Immature natural killer cell (primary cell): Measurements from ENCODE around the gene ATF6. TPM values are rescaled to one million over a fixed set of nuclear protein-coding genes. Genes with fewer than 3 reads are reported as not detected.
A peak's percentile ranks its signal among the peaks of the same experiment; 100 is the strongest.

Experiments
- DNase-seq, 3 donors: peaks; one replicate each; pipeline ENCODE4 v3.0.0; 2022; ENCODE audit warnings: mixed read lengths in 1 of 3
- H3K27ac Mint-ChIP-seq, 6 donors: one replicate each; pipeline ENCODE4 v1.8.0; 2020; ENCODE audit warnings: mixed read lengths in 6 of 6, mild to moderate bottlenecking in 5 of 6, inconsistent platforms in 4 of 6, moderate library complexity in 3 of 6
- H3K27me3 Mint-ChIP-seq, 3 donors: one replicate each; pipeline ENCODE4 v1.8.0; 2020 to 2021; ENCODE audit warnings: low read depth in 3 of 3, mild to moderate bottlenecking in 3 of 3, mixed read lengths in 3 of 3, moderate library complexity in 3 of 3, inconsistent platforms in 1 of 3
- H3K36me3 Mint-ChIP-seq, 3 donors: one replicate each; pipeline ENCODE4 v1.8.0; 2020; ENCODE audit warnings: mixed read lengths in 3 of 3, inconsistent platforms in 2 of 3, mild to moderate bottlenecking in 2 of 3
- H3K4me1 Mint-ChIP-seq, 2 donors: one replicate each; pipeline ENCODE4 v1.8.0; 2020; ENCODE audit warnings: inconsistent platforms in 2 of 2, mild to moderate bottlenecking in 2 of 2, mixed read lengths in 2 of 2, moderate library complexity in 1 of 2
- H3K4me3 Mint-ChIP-seq, 5 donors: one replicate each; pipeline ENCODE4 v1.8.0; 2020; ENCODE audit warnings: mild to moderate bottlenecking in 5 of 5, mixed read lengths in 5 of 5, inconsistent platforms in 3 of 5, moderate library complexity in 3 of 5
- H3K9me3 Mint-ChIP-seq, 6 donors: one replicate each; pipeline ENCODE4 v1.8.0; 2020; ENCODE audit warnings: mild to moderate bottlenecking in 6 of 6, mixed read lengths in 6 of 6, inconsistent platforms in 4 of 6, moderate library complexity in 3 of 6
- polyA plus RNA-seq, 3 donors: library from polyadenylated mRNA; unstranded; fragments of 300-500 nt; fragmentation: Illumina TruSeq; gene quantifications; one replicate each; pipeline ENCODE4 v1.2.3, GENCODE V29; 2021

The ATF6 gene
- polyA plus RNA-seq, 3 donors from 2014 or later: 10.3 to 14.2 (median 11.0) TPM

DNA sequence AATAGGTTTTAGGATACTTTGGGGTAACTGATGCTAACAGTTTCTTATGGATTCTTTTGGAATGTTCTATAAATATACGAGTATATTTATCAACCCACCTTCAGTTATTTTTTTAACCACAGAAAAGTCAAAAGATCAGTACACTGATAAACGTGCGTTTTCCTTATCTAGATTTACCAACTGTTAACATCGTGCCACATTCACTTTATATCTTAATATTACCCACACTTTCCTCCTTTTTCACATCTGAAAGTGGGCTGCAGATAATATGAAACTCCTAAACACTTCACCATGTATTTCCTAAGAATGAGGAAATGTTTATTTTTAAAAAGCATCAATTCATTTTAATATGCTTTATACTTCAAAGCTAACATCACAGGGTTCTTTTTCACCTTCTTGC, 7.7 kb downstream of the ATF6 start:
- Mint-ChIP-seq H3K4me1 (peaks cover 10 to 21% of the 10 kb centered on the region in 2 donors), H3K4me3 (no peak overlapping the region), H3K27ac (no peak overlapping the region), H3K27me3 (peaks cover 0 to 1% (median 0%) of the 10 kb centered on the region in 3 donors), H3K36me3 (peaks cover 0 to 4% (median 0%) of the 10 kb centered on the region in 3 donors), H3K9me3 (no peaks in the 10 kb centered on the region)
- no peak for DNase-seq

DNA sequence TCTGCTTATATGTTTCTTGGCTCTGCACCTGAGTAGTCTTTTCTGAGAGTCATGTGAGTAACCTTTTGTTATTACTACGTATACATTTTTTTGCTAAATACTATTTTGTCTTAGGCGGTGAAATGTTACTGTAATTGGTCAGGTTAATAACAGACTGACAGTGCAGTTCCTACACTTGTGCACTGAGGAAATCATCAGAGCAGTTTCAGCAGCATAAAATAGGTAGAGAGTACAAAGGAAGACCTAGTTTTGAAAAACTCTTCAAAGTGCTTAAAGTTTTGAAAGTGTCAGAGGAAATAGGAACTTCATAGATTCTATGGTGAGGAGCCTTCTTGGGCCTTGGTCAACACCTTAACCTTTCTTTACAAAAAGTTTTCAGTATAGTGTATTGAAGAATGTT, 11.1 kb downstream of the ATF6 start:
- DNase-seq: no peak
- Mint-ChIP-seq H3K27me3 (no peaks in the 10 kb centered on the region), H3K36me3 (peaks cover 0 to 6% (median 3%) of the 10 kb centered on the region in 3 donors), H3K4me1 (peaks cover 4 to 5% of the 10 kb centered on the region in 2 donors), H3K4me3 (no peak overlapping the region), H3K9me3 (no peaks in the 10 kb centered on the region), H3K27ac (no peak overlapping the region)

DNA sequence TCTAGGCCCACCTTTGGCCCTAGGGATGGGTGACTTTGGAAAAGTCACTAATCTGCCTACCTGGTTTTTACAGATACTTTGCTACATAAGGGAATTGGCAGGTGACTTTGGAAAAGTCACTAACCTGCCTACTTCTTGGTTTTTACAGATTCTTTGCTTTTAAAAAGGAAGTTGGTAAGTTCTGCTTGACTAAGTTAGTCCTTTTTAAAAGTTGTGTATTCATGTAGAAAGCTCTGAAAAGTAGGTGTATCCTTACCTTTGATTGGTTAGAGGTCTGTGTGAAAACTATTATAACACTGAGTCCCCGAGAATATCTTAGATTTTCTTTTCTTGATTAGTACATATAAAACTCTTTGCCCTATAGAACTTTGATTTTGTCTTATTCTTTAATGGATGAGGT, 12.4 kb downstream of the ATF6 start:
- no peak overlapping the region for H3K27ac Mint-ChIP-seq
- no peaks in the 10 kb centered on the region for H3K9me3 Mint-ChIP-seq
- H3K4me1 Mint-ChIP-seq: peaks cover 2 to 5% of the 10 kb centered on the region in 2 donors
- peaks cover under 1 to 15% (median 6%) of the 10 kb centered on the region in 3 donors for H3K36me3 Mint-ChIP-seq
- H3K27me3 Mint-ChIP-seq: no peaks in the 10 kb centered on the region
- DNase-seq: no peak
- H3K4me3 Mint-ChIP-seq: no peak overlapping the region

DNA sequence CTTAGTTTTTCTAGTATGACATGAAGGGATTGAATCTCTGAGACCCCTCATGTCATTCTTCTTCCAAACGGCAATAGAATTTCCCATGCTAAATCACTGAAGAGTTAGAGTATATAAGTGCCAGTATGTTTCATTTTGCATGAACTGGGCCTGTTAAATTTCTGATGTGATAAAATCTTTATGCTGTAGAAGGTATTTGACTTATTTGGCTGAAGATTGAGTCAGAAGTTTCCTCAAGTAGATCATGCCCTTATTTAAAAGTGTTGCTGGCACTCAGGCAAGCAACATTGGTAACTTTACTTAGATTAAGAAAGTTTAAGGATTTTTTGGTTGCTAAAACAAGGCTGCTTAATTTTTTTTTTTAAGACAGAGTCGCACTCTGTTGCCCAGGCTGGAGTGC, 13.3 kb downstream of the ATF6 start:
- Mint-ChIP-seq H3K36me3 (peaks cover 8 to 23% (median 11%) of the 10 kb centered on the region in 3 donors), H3K4me3 (no peak overlapping the region), H3K4me1 (peaks cover 0 to 5% of the 10 kb centered on the region in 2 donors), H3K27ac (no peak overlapping the region), H3K9me3 (no peaks in the 10 kb centered on the region), H3K27me3 (no peaks in the 10 kb centered on the region)
- DNase-seq: no peak

DNA sequence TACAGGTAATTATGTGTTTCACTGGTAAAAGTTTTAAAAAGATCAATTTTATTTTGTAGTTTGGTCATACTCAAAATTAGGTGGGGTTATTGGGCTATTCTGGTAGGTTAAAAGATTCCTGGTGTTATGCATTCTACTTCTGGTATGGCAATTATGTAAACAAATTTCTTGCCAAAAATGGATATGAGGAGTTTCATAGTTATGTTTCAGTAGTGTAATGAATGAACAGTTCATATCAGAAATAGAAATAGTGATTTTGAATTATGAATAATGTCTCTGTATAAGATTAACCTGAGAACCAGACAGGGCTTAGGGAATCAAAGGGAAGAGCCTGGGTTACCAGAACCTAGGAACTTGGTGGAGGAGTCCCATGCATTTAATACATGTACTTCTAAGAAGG, 15.9 kb downstream of the ATF6 start:
- Mint-ChIP-seq H3K27ac (no peak overlapping the region), H3K9me3 (no peaks in the 10 kb centered on the region), H3K36me3 (peaks cover 16 to 38% (median 28%) of the 10 kb centered on the region in 3 donors), H3K27me3 (no peaks in the 10 kb centered on the region), H3K4me1 (peaks cover 0 to 5% of the 10 kb centered on the region in 2 donors), H3K4me3 (no peak overlapping the region)
- DNase-seq: no peak

DNA sequence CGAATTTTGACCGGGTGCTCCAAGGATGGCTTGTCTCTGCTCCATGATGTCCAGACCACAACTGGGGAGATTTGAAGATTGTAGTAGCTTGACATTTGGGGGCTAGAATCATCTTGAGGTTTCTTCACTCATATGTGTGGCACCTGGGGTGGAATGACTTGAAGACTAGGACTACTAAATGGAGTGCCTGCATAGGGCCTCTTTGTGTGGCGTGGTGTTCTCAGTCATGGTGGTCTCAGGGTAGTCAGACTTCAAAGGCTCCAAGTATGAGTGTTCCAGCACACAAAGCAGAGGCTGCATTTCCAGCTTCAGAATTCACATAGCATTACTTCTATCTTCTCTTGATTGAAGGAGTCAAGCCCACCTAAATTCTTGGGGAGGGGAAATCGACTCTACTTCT, 16.8 kb downstream of the ATF6 start:
- peaks cover 0 to 5% of the 10 kb centered on the region in 2 donors for H3K4me1 Mint-ChIP-seq
- no peak for DNase-seq
- H3K4me3 Mint-ChIP-seq: no peak overlapping the region
- H3K36me3 Mint-ChIP-seq: peaks cover 16 to 41% (median 33%) of the 10 kb centered on the region in 3 donors
- peak overlapping the region in 1 of 6 donors; percentile 25 for H3K27ac Mint-ChIP-seq
- H3K9me3 Mint-ChIP-seq: no peaks in the 10 kb centered on the region
- H3K27me3 Mint-ChIP-seq: no peaks in the 10 kb centered on the region

DNA sequence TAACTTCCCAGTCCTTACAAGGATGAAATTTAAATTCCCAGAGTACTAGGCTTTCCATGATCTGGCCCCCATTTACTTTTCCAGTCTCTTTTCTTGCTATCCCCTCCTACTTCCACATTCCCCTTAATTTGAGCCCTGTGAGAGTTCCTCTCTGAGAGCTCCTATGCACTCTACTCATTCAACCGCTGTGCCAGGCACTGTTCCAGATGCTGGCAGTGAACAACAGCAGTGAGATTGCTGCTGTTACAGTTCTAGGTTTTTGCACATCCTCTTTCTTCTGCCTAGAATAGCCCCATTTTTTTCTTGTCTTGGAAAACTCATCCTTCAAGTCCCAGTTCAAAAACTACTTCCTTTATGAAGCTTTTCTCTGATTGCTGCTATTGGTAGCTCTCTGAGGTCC, 18.8 kb downstream of the ATF6 start:
- H3K4me1 Mint-ChIP-seq: no peaks in the 10 kb centered on the region
- H3K36me3 Mint-ChIP-seq: peaks cover 16 to 52% (median 33%) of the 10 kb centered on the region in 3 donors
- no peaks in the 10 kb centered on the region for H3K9me3 Mint-ChIP-seq
- no peak overlapping the region for H3K4me3 Mint-ChIP-seq
- H3K27me3 Mint-ChIP-seq: no peaks in the 10 kb centered on the region
- H3K27ac Mint-ChIP-seq: no peak overlapping the region
- no peak for DNase-seq

DNA sequence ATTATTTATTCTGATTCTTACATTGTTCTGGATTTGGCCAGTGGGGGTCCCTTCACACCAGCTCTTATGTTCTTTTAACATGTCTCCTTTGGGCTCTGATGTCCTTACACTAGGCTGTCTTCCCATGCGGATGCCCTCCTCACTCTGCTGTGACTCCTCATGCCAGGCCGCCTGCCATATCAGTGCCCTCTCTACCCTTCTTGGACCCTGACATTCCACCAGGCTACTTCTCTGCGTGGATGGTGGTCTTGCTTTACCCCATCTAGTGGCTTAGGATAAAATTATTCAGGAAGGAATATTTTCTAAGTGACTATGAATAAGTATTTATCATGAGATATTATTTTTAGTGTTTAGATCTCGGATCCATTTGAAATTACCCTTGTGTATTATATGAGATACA, 21.2 kb downstream of the ATF6 start:
- Mint-ChIP-seq H3K9me3 (no peaks in the 10 kb centered on the region), H3K27me3 (no peaks in the 10 kb centered on the region), H3K36me3 (peaks cover 16 to 64% (median 40%) of the 10 kb centered on the region in 3 donors), H3K4me3 (no peak overlapping the region), H3K4me1 (no peaks in the 10 kb centered on the region), H3K27ac (peak overlapping the region in 1 of 6 donors; percentile 47)
- no peak for DNase-seq

DNA sequence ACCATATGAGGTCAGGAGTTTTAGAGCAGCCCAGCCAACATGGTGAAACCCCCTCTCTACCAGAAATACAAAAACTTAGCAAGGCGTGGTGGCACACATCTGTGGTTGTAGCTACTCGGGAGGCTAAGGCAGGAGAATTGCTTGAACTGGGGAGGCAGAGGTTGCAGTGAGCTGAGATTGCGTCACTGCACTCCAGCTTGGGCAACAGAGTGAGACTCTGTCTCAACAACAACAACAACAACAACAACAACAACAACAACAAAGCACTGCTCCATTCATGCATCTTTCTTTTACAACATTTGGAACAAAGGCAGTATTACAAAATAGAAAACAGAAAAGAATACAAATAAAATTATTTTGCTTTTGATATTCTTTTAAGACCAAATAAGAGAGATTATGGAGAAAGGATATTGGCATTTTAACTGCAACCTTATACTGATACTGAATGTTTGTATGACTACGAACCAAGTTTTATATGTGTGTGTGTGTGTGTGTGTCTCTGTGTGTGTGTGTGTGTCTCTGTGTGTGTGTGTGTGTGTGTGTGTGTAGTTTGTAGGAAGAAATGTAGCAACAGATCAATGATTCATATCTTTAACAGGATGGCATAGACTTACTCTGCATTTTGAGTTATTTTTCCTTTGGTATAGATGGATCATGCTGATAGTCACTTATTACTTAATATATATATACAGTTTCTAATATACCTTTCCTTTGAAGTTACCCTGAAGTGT, 24.6 kb downstream of the ATF6 start:
- Mint-ChIP-seq H3K4me3 (no peak overlapping the region), H3K4me1 (no peaks in the 10 kb centered on the region), H3K9me3 (no peaks in the 10 kb centered on the region), H3K27me3 (no peaks in the 10 kb centered on the region), H3K27ac (no peak overlapping the region), H3K36me3 (peaks cover 19 to 62% (median 36%) of the 10 kb centered on the region in 3 donors)
- no peak for DNase-seq

DNA sequence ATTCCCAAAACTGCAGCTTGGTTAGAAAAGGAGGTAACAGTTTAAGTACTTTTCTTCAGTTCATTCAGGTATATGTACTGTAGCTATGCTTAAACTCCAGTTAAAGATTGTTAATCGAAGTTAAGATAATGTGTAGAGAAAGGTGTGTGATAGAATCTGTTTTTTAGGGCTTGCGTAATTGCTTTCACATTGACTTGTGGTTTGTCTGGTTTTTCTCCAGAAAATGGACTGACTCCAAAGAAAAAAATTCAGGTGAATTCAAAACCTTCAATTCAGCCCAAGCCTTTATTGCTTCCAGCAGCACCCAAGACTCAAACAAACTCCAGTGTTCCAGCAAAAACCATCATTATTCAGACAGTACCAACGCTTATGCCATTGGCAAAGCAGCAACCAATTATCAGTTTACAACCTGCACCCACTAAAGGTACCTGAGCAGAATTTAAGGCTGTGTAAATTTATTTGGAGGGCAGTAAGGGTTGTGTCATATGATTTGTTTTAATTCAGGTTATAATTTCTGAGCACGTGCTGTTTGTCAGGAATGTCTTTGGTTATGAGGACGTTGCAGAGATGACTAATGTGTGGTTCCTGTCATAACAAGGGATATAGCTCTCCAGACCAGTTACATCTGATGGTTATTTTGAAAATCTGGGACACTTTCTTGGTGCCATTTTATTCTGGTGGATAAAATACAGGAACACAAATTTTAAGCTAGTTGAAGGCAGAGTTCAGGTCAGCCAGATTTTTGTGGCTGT, 26.0 kb downstream of the ATF6 start:
- Mint-ChIP-seq H3K27me3 (no peaks in the 10 kb centered on the region), H3K4me1 (no peaks in the 10 kb centered on the region), H3K4me3 (no peak overlapping the region), H3K36me3 (peaks cover 16 to 63% (median 27%) of the 10 kb centered on the region in 3 donors), H3K9me3 (no peaks in the 10 kb centered on the region), H3K27ac (peak overlapping the region in 1 of 6 donors; percentile 28)
- DNase-seq: no peak

DNA sequence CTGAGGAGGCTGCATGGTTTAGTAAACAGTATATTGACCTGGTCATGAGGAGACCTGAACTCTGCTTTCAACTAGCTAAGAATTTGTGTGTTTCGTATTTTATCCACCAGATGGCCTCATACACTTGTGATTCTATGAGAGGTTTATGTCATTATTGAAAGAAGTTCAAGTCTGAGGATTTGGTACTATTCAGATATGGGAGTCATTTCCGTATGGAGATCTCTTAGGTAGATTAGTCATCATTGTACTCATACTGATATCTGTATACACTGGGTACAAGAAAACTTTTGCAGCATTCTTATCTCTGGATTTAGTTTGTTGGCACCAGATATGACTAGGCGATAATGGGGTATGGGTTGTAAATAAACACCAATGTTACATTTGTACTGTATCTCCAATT, 26.6 kb downstream of the ATF6 start:
- no peak overlapping the region for H3K4me3 Mint-ChIP-seq
- H3K9me3 Mint-ChIP-seq: no peaks in the 10 kb centered on the region
- no peaks in the 10 kb centered on the region for H3K4me1 Mint-ChIP-seq
- H3K27ac Mint-ChIP-seq: no peak overlapping the region
- peaks cover 16 to 66% (median 22%) of the 10 kb centered on the region in 3 donors for H3K36me3 Mint-ChIP-seq
- DNase-seq: peak in 2 of 3 donors; percentile 17 to 19
- H3K27me3 Mint-ChIP-seq: no peaks in the 10 kb centered on the region

DNA sequence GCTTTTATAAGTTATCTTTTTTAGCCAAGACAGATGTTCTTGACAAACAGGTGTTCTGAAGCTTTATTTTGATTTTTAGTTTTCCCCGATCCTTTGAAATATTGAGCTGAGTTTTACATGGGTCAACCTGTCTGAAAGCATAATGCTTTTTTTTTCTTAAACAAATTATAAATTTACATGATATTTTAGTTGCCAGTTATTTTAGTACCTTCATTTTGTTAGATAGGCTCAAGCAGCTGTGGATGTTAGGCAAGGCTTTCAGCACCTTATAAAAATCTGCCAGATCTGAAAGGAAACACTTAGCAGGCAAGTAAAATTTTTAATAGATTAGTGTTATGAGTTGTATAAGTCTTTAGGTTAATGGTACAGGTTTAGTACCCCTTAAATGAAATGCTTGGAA, 33.7 kb downstream of the ATF6 start:
- peaks cover 0 to 2% (median 0%) of the 10 kb centered on the region in 3 donors for H3K27me3 Mint-ChIP-seq
- no peak overlapping the region for H3K4me3 Mint-ChIP-seq
- no peak for DNase-seq
- no peaks in the 10 kb centered on the region for H3K4me1 Mint-ChIP-seq
- H3K9me3 Mint-ChIP-seq: no peaks in the 10 kb centered on the region
- peaks cover 25 to 48% (median 26%) of the 10 kb centered on the region in 3 donors for H3K36me3 Mint-ChIP-seq
- no peak overlapping the region for H3K27ac Mint-ChIP-seq

DNA sequence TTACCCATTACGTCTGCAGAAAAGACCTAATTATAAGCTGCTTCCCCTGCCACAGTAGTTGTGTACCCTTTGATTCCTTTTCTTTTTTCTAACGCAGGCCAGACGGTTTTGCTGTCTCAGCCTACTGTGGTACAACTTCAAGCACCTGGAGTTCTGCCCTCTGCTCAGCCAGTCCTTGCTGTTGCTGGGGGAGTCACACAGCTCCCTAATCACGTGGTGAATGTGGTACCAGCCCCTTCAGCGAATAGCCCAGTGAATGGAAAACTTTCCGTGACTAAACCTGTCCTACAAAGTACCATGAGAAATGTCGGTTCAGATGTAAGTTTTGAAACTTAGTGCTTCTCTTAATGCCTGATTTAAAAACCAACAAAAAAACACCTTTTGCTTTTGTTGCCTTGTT, 35.8 kb downstream of the ATF6 start:
- no peak overlapping the region for H3K27ac Mint-ChIP-seq
- no peaks in the 10 kb centered on the region for H3K9me3 Mint-ChIP-seq
- peaks cover 0 to 2% (median 0%) of the 10 kb centered on the region in 3 donors for H3K27me3 Mint-ChIP-seq
- DNase-seq: no peak
- peaks cover 19 to 49% (median 23%) of the 10 kb centered on the region in 3 donors for H3K36me3 Mint-ChIP-seq
- H3K4me3 Mint-ChIP-seq: no peak overlapping the region
- peaks cover 0 to 8% of the 10 kb centered on the region in 2 donors for H3K4me1 Mint-ChIP-seq

DNA sequence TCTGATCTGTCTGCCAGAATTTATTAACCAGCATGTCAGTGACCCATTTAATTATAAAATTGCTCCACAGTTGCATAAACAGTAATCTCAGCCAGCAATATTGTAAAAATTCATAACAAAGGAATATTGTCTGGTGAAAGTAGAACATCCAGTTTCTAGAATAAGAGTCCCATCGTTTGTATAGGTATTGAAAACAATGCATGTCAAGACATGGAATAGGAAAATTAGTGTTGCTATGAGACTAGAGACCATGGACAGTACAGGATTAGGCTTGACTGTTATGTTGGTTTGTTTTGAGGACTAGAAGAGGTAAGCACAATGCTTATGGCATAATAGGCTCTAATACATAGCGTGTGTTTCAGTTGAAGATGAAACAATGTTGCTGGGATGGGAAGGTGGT, 37.1 kb downstream of the ATF6 start:
- peaks cover 0 to 8% of the 10 kb centered on the region in 2 donors for H3K4me1 Mint-ChIP-seq
- peaks cover 0 to 2% (median 0%) of the 10 kb centered on the region in 3 donors for H3K27me3 Mint-ChIP-seq
- no peaks in the 10 kb centered on the region for H3K9me3 Mint-ChIP-seq
- peak overlapping the region in 1 of 6 donors; percentile 17 for H3K27ac Mint-ChIP-seq
- H3K36me3 Mint-ChIP-seq: peaks cover 19 to 40% (median 23%) of the 10 kb centered on the region in 3 donors
- H3K4me3 Mint-ChIP-seq: no peak overlapping the region
- no peak for DNase-seq
